ENCODE results near the gene IKBIP.

- TF ChIP-seq CTCF (IDR thresholded peaks at IDR 0.05 in 8 of 11, conservative IDR thresholded peaks at IDR 0.05 in 3 of 11) (no peak), POLR2A (IDR thresholded peaks at IDR 0.05) (no peak)
These were observed 11.9 kb upstream of the IKBIP start for GRCh38 chr12:98656289-98657101.
